Rectal smooth muscle tissue (tissue), 1 donor: ENCODE measurements around the gene ABHD14A.

Source experiments
- H3K27ac ChIP-seq: one replicate; pipeline ENCODE4 v1.7.0; 2013; ENCODE audit warnings: low read depth, low read length, inconsistent platforms
- H3K27me3 ChIP-seq: one replicate; pipeline ENCODE4 v1.7.0; 2013; ENCODE audit warnings: low read length; ENCODE audit not compliant: control insufficient read depth, insufficient read depth
- H3K36me3 ChIP-seq: one replicate; pipeline ENCODE4 v1.7.0; 2013; ENCODE audit warnings: low read length; ENCODE audit not compliant: control insufficient read depth, insufficient read depth
- H3K4me1 ChIP-seq: one replicate; pipeline ENCODE4 v1.7.0; 2013; ENCODE audit warnings: low read length; ENCODE audit not compliant: control insufficient read depth, insufficient read depth
- H3K4me3 ChIP-seq: one replicate; pipeline ENCODE4 v1.7.0; 2013; ENCODE audit warnings: low read length
- H3K9ac ChIP-seq: one replicate; pipeline ENCODE4 v1.7.0; 2013; ENCODE audit warnings: low read length

The ABHD14A gene

GRCh38 chr3:51954713-51955112 is 20.2 kb upstream of the ABHD14A start:
- no peaks in the 10 kb centered on the region for H3K36me3 ChIP-seq
- no peak overlapping the region for H3K9ac ChIP-seq
- no peak overlapping the region for H3K27ac ChIP-seq
- H3K4me1 ChIP-seq = no peaks in the 10 kb centered on the region
- H3K27me3 ChIP-seq = peaks cover 2% of the 10 kb centered on the region
- H3K4me3 ChIP-seq = no peak overlapping the region

GRCh38 chr3:51955175-51955892 is 19.5 kb upstream of the ABHD14A start, which contains the start of gene GPR62:
Gene GPR62, plus strand, starts transcription at chr3:51955381. Its CDS starts 272 bp downstream, at chr3:51955653.
- Histone ChIP-seq H3K27me3 (peaks cover 2% of the 10 kb centered on the region), H3K9ac (no peak within 1 kb of the TSS), H3K4me1 (no peaks in the 10 kb centered on the region), H3K27ac (peak within 1 kb of the TSS; percentile 35), H3K36me3 (no peaks in the 10 kb centered on the region), H3K4me3 (peak within 1 kb of the TSS; percentile 59)

- Histone ChIP-seq H3K4me3 (peak overlapping the region; percentile 59), H3K36me3 (peaks cover 2% of the 10 kb centered on the region), H3K9ac (no peak overlapping the region), H3K4me1 (no peaks in the 10 kb centered on the region), H3K27ac (peak overlapping the region; percentile 35), H3K27me3 (peaks cover 2% of the 10 kb centered on the region)
These were observed 18.7 kb upstream of the ABHD14A start for GRCh38 chr3:51955893-51956770.

GRCh38 chr3:51957520-51958205 is 17.2 kb upstream of the ABHD14A start:
- Histone ChIP-seq H3K9ac (no peak overlapping the region), H3K27ac (no peak overlapping the region), H3K4me3 (no peak overlapping the region), H3K36me3 (peaks cover 2% of the 10 kb centered on the region), H3K27me3 (peaks cover 2% of the 10 kb centered on the region), H3K4me1 (no peaks in the 10 kb centered on the region)

- no peak overlapping the region for H3K27ac ChIP-seq
- H3K36me3 ChIP-seq = peaks cover 2% of the 10 kb centered on the region
- H3K4me3 ChIP-seq = no peak overlapping the region
- peaks cover 2% of the 10 kb centered on the region for H3K27me3 ChIP-seq
- H3K9ac ChIP-seq = no peak overlapping the region
- no peaks in the 10 kb centered on the region for H3K4me1 ChIP-seq
These were observed 16.0 kb upstream of the ABHD14A start for GRCh38 chr3:51958603-51959521.

GRCh38 chr3:51959651-51960050 is 15.2 kb upstream of the ABHD14A start:
- Histone ChIP-seq H3K27me3 (peaks cover 2% of the 10 kb centered on the region), H3K9ac (no peak overlapping the region)

GRCh38 chr3:51960386-51960785 is 14.5 kb upstream of the ABHD14A start:
- Histone ChIP-seq H3K27me3 (peaks cover 2% of the 10 kb centered on the region), H3K4me3 (no peak overlapping the region), H3K27ac (no peak overlapping the region), H3K36me3 (peaks cover 2% of the 10 kb centered on the region), H3K4me1 (no peaks in the 10 kb centered on the region), H3K9ac (no peak overlapping the region)

More at GRCh38 chr3:51959651-51960050, 15.2 kb upstream of the ABHD14A start:
- no peak overlapping the region for H3K27ac ChIP-seq
- peaks cover 2% of the 10 kb centered on the region for H3K36me3 ChIP-seq
- H3K4me1 ChIP-seq = no peaks in the 10 kb centered on the region
- H3K4me3 ChIP-seq = no peak overlapping the region

- Histone ChIP-seq H3K4me1 (peaks cover under 1% of the 10 kb centered on the region), H3K27ac (no peak overlapping the region), H3K36me3 (peaks cover 2% of the 10 kb centered on the region), H3K4me3 (no peak overlapping the region), H3K27me3 (peaks cover 2% of the 10 kb centered on the region), H3K9ac (no peak overlapping the region)
These were observed 13.9 kb upstream of the ABHD14A start for GRCh38 chr3:51961011-51961410.

- Histone ChIP-seq H3K36me3 (peaks cover 2% of the 10 kb centered on the region), H3K4me1 (peaks cover 2% of the 10 kb centered on the region), H3K27me3 (peaks cover 2% of the 10 kb centered on the region), H3K9ac (no peak overlapping the region), H3K4me3 (no peak overlapping the region), H3K27ac (no peak overlapping the region)
These were observed 13.0 kb upstream of the ABHD14A start for GRCh38 chr3:51961602-51962569.

GRCh38 chr3:51962854-51963530 is 11.9 kb upstream of the ABHD14A start:
- peaks cover 2% of the 10 kb centered on the region for H3K36me3 ChIP-seq
- peaks cover 2% of the 10 kb centered on the region for H3K4me1 ChIP-seq
- no peak overlapping the region for H3K27ac ChIP-seq
- no peaks in the 10 kb centered on the region for H3K27me3 ChIP-seq
- no peak overlapping the region for H3K9ac ChIP-seq
- no peak overlapping the region for H3K4me3 ChIP-seq
